ENCODE data around the gene ARHGAP21. TPM values are rescaled to one million over a fixed set of nuclear protein-coding genes. Genes with fewer than 3 reads are reported as not detected.
A peak's percentile ranks its signal among the peaks of the same experiment; 100 is the strongest.

ARHGAP21 gene
- total and polyA plus RNA-seq, 2 donors (not counting 1 experiment from before 2014, with no cell fraction given): 5.3 to 25.5 TPM

- H3K4me3 Mint-ChIP-seq: peak overlapping the region; percentile 94
- POLR2A ChIA-PET: interaction anchor here (1.1 to 1.3 kb wide), 2 partner anchors 229 to 293 kb away, joined by 3 read pairs; partner anchors contain the start of genes ENKUR and PRTFDC1
- no peaks in the 10 kb centered on the region for H3K27me3 Mint-ChIP-seq
- TF ChIP-seq EZH2 (IDR thresholded peaks at IDR 0.05; ENCODE audit: borderline replicate concordance, insufficient read depth, low read depth, low read length, poor library complexity, severe bottlenecking) (no peak), CTCF (IDR thresholded peaks at IDR 0.05) (no peak)
- under 1% methylated on average over 69 of the region's 70 CpGs for whole genome bisulfite sequencing (ENCODE audit: insufficient coverage)
- Histone ChIP-seq H3K9me3 (ENCODE audit: control extremely low read depth in 1 of 3, control insufficient read depth in 2 of 3, insufficient read depth in 1 of 3, low read length in 2 of 3) (no peaks in the 10 kb centered on the region), H3K4me2 (replicated peaks; ENCODE audit: low read depth, low read length, poor library complexity, severe bottlenecking) (peak overlapping the region; percentile 92), H3K36me3 (replicated peaks in 1 of 2; ENCODE audit: control extremely low read depth in 1 of 2, control insufficient read depth in 1 of 2, extremely low read depth in 1 of 2, insufficient read depth in 2 of 2, low read length in 1 of 2) (no peaks in the 10 kb centered on the region), H2AFZ (ENCODE audit: insufficient read depth, low read depth, low read length, poor library complexity, severe bottlenecking) (peak overlapping the region; percentile 83), H3K4me3 (ENCODE audit: control extremely low read depth in 1 of 5, extremely low read depth in 1 of 5, insufficient read depth in 1 of 5, low read depth in 2 of 5, low read length in 4 of 5) (peak overlapping the region in 4 of 5 experiments; percentile 60 to 90 (median 70)), H3K27ac (ENCODE audit: low read length in 2 of 2) (no peak overlapping the region), H4K20me1 (ENCODE audit: control insufficient read depth, insufficient read depth, low read length, poor library complexity, severe bottlenecking) (no peaks in the 10 kb centered on the region), H3K27me3 (replicated peaks in 1 of 4; ENCODE audit: control extremely low read depth in 1 of 4, control insufficient read depth in 3 of 4, insufficient read depth in 4 of 4, low read length in 3 of 4) (peaks cover 0 to 10% (median 0%) of the 10 kb centered on the region in 4 experiments), H3K79me2 (ENCODE audit: control insufficient read depth, insufficient read depth, low read length) (no peaks in the 10 kb centered on the region), H3K9ac (ENCODE audit: low read length) (peak overlapping the region; percentile 75), H3K4me1 (ENCODE audit: control insufficient read depth in 2 of 2, insufficient read depth in 2 of 2, low read length in 2 of 2) (peaks cover 18 to 27% of the 10 kb centered on the region in 2 donors)
- CTCF ChIA-PET: no interaction called here
- H3K27ac Mint-ChIP-seq: no peak overlapping the region
- H3K9me3 Mint-ChIP-seq (ENCODE audit: insufficient read depth): no peaks in the 10 kb centered on the region
- ATAC-seq (ENCODE audit: low read depth) (peak; percentile 5), DNase-seq (no peak)
- H3K4me1 Mint-ChIP-seq: peaks cover 28% of the 10 kb centered on the region
- intact Hi-C loops (cut with micrococcal nuclease): loop anchor here (10.0 kb wide), 2 partner anchors 361 to 1289 kb away; partner anchors contain the start of gene OTUD1
Measured at GRCh38 chr10:24723386-24723787, 300 bp downstream of the ARHGAP21 start.

- Mint-ChIP-seq H3K4me1 (peaks cover 28% of the 10 kb centered on the region), H3K27me3 (no peaks in the 10 kb centered on the region), H3K4me3 (peak overlapping the region; percentile 94), H3K27ac (peak overlapping the region; percentile 89), H3K9me3 (ENCODE audit: insufficient read depth) (no peaks in the 10 kb centered on the region)
- H3K4me1 ChIP-seq (ENCODE audit: control insufficient read depth in 2 of 2, insufficient read depth in 2 of 2, low read length in 2 of 2): peaks cover 18 to 27% of the 10 kb centered on the region in 2 donors
- peak overlapping the region; percentile 58 to 78 (median 70) for H3K4me3 ChIP-seq (ENCODE audit: control extremely low read depth in 1 of 5, extremely low read depth in 1 of 5, insufficient read depth in 1 of 5, low read depth in 2 of 5, low read length in 4 of 5)
- H3K4me2 ChIP-seq (replicated peaks; ENCODE audit: low read depth, low read length, poor library complexity, severe bottlenecking): peak overlapping the region; percentile 88
- H4K20me1 ChIP-seq (ENCODE audit: control insufficient read depth, insufficient read depth, low read length, poor library complexity, severe bottlenecking): no peaks in the 10 kb centered on the region
- ChIA-PET POLR2A (interaction anchor here (1.1 kb wide), 1 partner anchor 293 kb away, joined by 3 read pairs; the partner anchor contains the start of gene ENKUR), CTCF (no interaction called here)
- peaks cover 5% of the 10 kb centered on the region for H3K79me2 ChIP-seq (ENCODE audit: control insufficient read depth, insufficient read depth, low read length)
- peak overlapping the region; percentile 74 for H3K9ac ChIP-seq (ENCODE audit: low read length)
- peak overlapping the region in 1 of 2 donors; percentile 69 for H3K27ac ChIP-seq (ENCODE audit: low read length in 2 of 2)
- TF ChIP-seq EZH2 (IDR thresholded peaks at IDR 0.05; ENCODE audit: borderline replicate concordance, insufficient read depth, low read depth, low read length, poor library complexity, severe bottlenecking): no peak
- no peak for TF ChIP-seq CTCF (IDR thresholded peaks at IDR 0.05)
- ATAC-seq (ENCODE audit: low read depth) (peak; percentile 18), DNase-seq (peak; percentile 64)
- peaks cover 0 to 10% (median 0%) of the 10 kb centered on the region in 4 experiments for H3K27me3 ChIP-seq (replicated peaks in 1 of 4; ENCODE audit: control extremely low read depth in 1 of 4, control insufficient read depth in 3 of 4, insufficient read depth in 4 of 4, low read length in 3 of 4)
- intact Hi-C loops (cut with micrococcal nuclease): loop anchor here (10.0 kb wide), 2 partner anchors 362 to 1288 kb away; partner anchors contain the start of gene OTUD1
- H3K9me3 ChIP-seq (ENCODE audit: control extremely low read depth in 1 of 3, control insufficient read depth in 2 of 3, insufficient read depth in 1 of 3, low read length in 2 of 3): no peaks in the 10 kb centered on the region
- peak overlapping the region; percentile 83 for H2AFZ ChIP-seq (ENCODE audit: insufficient read depth, low read depth, low read length, poor library complexity, severe bottlenecking)
- H3K36me3 ChIP-seq (replicated peaks in 1 of 2; ENCODE audit: control extremely low read depth in 1 of 2, control insufficient read depth in 1 of 2, extremely low read depth in 1 of 2, insufficient read depth in 2 of 2, low read length in 1 of 2): no peaks in the 10 kb centered on the region
- under 1% methylated on average over 83 of the region's 84 CpGs for WGBS (ENCODE audit: insufficient coverage)
Measured at GRCh38 chr10:24722676-24723385, 856 bp downstream of the ARHGAP21 start.

Measured in B cell (primary cell).